Chondrocyte (in vitro differentiated cells): ENCODE measurements around the gene MED17. TPM values are rescaled to one million over a fixed set of nuclear protein-coding genes. Genes with fewer than 3 reads are reported as not detected.

Experiments used
- DNase-seq: peaks from one replicate; pipeline ENCODE4 v3.0.0; 2021; ENCODE audit warnings: mixed read lengths, low spot score
- H3K27ac Mint-ChIP-seq: one replicate; pipeline ENCODE4 v1.8.0; 2021; ENCODE audit warnings: mild to moderate bottlenecking, moderate library complexity, mixed read lengths; ENCODE audit not compliant: unreplicated experiment
- H3K27me3 Mint-ChIP-seq: 2 replicates; pipeline ENCODE4 v1.8.0; 2021; ENCODE audit warnings: low read depth, mixed read lengths
- H3K36me3 Mint-ChIP-seq: 2 replicates; pipeline ENCODE4 v1.8.0; 2021; ENCODE audit warnings: low read depth, mixed read lengths
- H3K4me1 Mint-ChIP-seq: 2 replicates; pipeline ENCODE4 v1.8.0; 2021; ENCODE audit warnings: low read depth, mild to moderate bottlenecking, mixed read lengths
- H3K4me3 Mint-ChIP-seq: one replicate; pipeline ENCODE4 v1.8.0; 2021; ENCODE audit warnings: mild to moderate bottlenecking, moderate library complexity, mixed read lengths; ENCODE audit not compliant: unreplicated experiment
- H3K9me3 Mint-ChIP-seq: 2 replicates; pipeline ENCODE4 v1.8.0; 2021; ENCODE audit warnings: low read depth, mixed read lengths
- CTCF ChIP-seq: fragments of 200-600 bp; sonication (generic); IDR thresholded peaks from 2 replicates; pipeline ENCODE4 v1.5.0; 2021; ENCODE audit warnings: antibody characterized with exemption, mild to moderate bottlenecking, moderate library complexity
- total RNA-seq: library from RNA; stranded (reverse); gene quantifications from 3 replicates; pipeline ENCODE4 v1.2.1, GENCODE V29; 2021

MED17 gene
- total RNA-seq, 1 donor from 2014 or later: 28.1 TPM

- no peak for DNase-seq
- Mint-ChIP-seq H3K36me3 (no peaks in the 10 kb centered on the region), H3K9me3 (no peaks in the 10 kb centered on the region), H3K27ac (no peak overlapping the region), H3K27me3 (no peaks in the 10 kb centered on the region), H3K4me3 (no peak overlapping the region), H3K4me1 (no peaks in the 10 kb centered on the region)
- TF ChIP-seq CTCF: no peak
Observed at GRCh38 chr11:93827363-93827762, 43.3 kb downstream of the MED17 start.

- no peak overlapping the region for H3K27ac Mint-ChIP-seq
- peaks cover 3% of the 10 kb centered on the region for H3K27me3 Mint-ChIP-seq
- no peaks in the 10 kb centered on the region for H3K9me3 Mint-ChIP-seq
- H3K36me3 Mint-ChIP-seq: no peaks in the 10 kb centered on the region
- H3K4me3 Mint-ChIP-seq: no peak overlapping the region
- H3K4me1 Mint-ChIP-seq: no peaks in the 10 kb centered on the region
- TF ChIP-seq CTCF: no peak
- DNase-seq: no peak
Observed at GRCh38 chr11:93829598-93829997, 45.5 kb downstream of the MED17 start.

- TF ChIP-seq CTCF: no peak
- no peak overlapping the region for H3K4me3 Mint-ChIP-seq
- H3K9me3 Mint-ChIP-seq: no peaks in the 10 kb centered on the region
- no peak overlapping the region for H3K27ac Mint-ChIP-seq
- peaks cover 3% of the 10 kb centered on the region for H3K27me3 Mint-ChIP-seq
- no peak for DNase-seq
- no peaks in the 10 kb centered on the region for H3K4me1 Mint-ChIP-seq
- no peaks in the 10 kb centered on the region for H3K36me3 Mint-ChIP-seq
Observed at GRCh38 chr11:93831343-93832127, 47.5 kb downstream of the MED17 start.

- Mint-ChIP-seq H3K9me3 (no peaks in the 10 kb centered on the region), H3K27ac (no peak overlapping the region), H3K4me1 (no peaks in the 10 kb centered on the region), H3K36me3 (no peaks in the 10 kb centered on the region), H3K27me3 (peaks cover 3% of the 10 kb centered on the region), H3K4me3 (no peak overlapping the region)
- TF ChIP-seq CTCF: no peak
- DNase-seq: no peak
Observed at GRCh38 chr11:93832780-93833179, 48.7 kb downstream of the MED17 start.

GRCh38 chr11:93838967-93839366 lies 54.9 kb downstream of the MED17 start:
- no peak overlapping the region for H3K27ac Mint-ChIP-seq
- peaks cover 3% of the 10 kb centered on the region for H3K4me1 Mint-ChIP-seq
- no peak for DNase-seq
- H3K4me3 Mint-ChIP-seq: no peak overlapping the region
- H3K36me3 Mint-ChIP-seq: no peaks in the 10 kb centered on the region
- no peaks in the 10 kb centered on the region for H3K9me3 Mint-ChIP-seq
- no peaks in the 10 kb centered on the region for H3K27me3 Mint-ChIP-seq
- TF ChIP-seq CTCF: no peak
